Nephron progenitor cell (in vitro differentiated cells): ENCODE measurements around the gene SMYD1.
A peak's percentile ranks its signal among the peaks of the same experiment; 100 is the strongest.
"Not testable (repeated sequence)": the region's sequence is repeated elsewhere in the genome, so short reads cannot be mapped to it uniquely, and the experiment has no call there.

Source experiments
- DNase-seq: peaks from one replicate; pipeline ENCODE4 v3.0.0; 2021
- H3K27ac Mint-ChIP-seq: 2 replicates; pipeline ENCODE4 v1.8.0; 2021; ENCODE audit warnings: mild to moderate bottlenecking, moderate library complexity, mixed read lengths
- H3K27me3 Mint-ChIP-seq: 2 replicates; pipeline ENCODE4 v1.8.0; 2021; ENCODE audit warnings: mild to moderate bottlenecking, low read depth, mixed read lengths; ENCODE audit not compliant: poor library complexity
- H3K36me3 Mint-ChIP-seq: 2 replicates; pipeline ENCODE4 v1.8.0; 2021; ENCODE audit warnings: low read depth, mixed read lengths
- H3K4me1 Mint-ChIP-seq: 2 replicates; pipeline ENCODE4 v1.8.0; 2021; ENCODE audit warnings: mixed read lengths
- H3K4me3 Mint-ChIP-seq: 2 replicates; pipeline ENCODE4 v1.8.0; 2021; ENCODE audit warnings: mild to moderate bottlenecking, moderate library complexity, mixed read lengths
- H3K9me3 Mint-ChIP-seq: 2 replicates; pipeline ENCODE4 v1.8.0; 2021; ENCODE audit warnings: mild to moderate bottlenecking, moderate library complexity, mixed read lengths
- CTCF ChIP-seq: fragments of 200-600 bp; sonication (generic); IDR thresholded peaks from 2 replicates; pipeline ENCODE4 v1.5.0; 2021; ENCODE audit warnings: antibody characterized with exemption

The SMYD1 gene

GRCh38 chr2:88038263-88039105 lies 29.1 kb upstream of the SMYD1 start:
- H3K9me3 Mint-ChIP-seq, result no peaks in the 10 kb centered on the region
- peak overlapping the region; percentile 70 for H3K27ac Mint-ChIP-seq
- no peak for TF ChIP-seq CTCF
- H3K4me3 Mint-ChIP-seq, result no peak overlapping the region
- H3K36me3 Mint-ChIP-seq, result peaks cover 56% of the 10 kb centered on the region
- no peak for DNase-seq
- H3K27me3 Mint-ChIP-seq, result no peaks in the 10 kb centered on the region
- H3K4me1 Mint-ChIP-seq, result peaks cover 11% of the 10 kb centered on the region

- peaks cover 52% of the 10 kb centered on the region for H3K36me3 Mint-ChIP-seq
- no peaks in the 10 kb centered on the region for H3K9me3 Mint-ChIP-seq
- H3K27me3 Mint-ChIP-seq, result no peaks in the 10 kb centered on the region
- DNase-seq, result no peak
- H3K4me1 Mint-ChIP-seq, result peaks cover 11% of the 10 kb centered on the region
- H3K4me3 Mint-ChIP-seq, result no peak overlapping the region
- peak overlapping the region; percentile 55 for H3K27ac Mint-ChIP-seq
- TF ChIP-seq CTCF, result no peak
These were observed 25.1 kb upstream of the SMYD1 start for GRCh38 chr2:88042476-88042875.

- not testable (repeated sequence) for DNase-seq, H3K4me1 Mint-ChIP-seq, H3K27me3 Mint-ChIP-seq, H3K9me3 Mint-ChIP-seq, H3K27ac Mint-ChIP-seq, H3K4me3 Mint-ChIP-seq
- H3K36me3 Mint-ChIP-seq, result peaks cover 46% of the 10 kb centered on the region
These were observed 22.1 kb upstream of the SMYD1 start for GRCh38 chr2:88045561-88045960.

DNA sequence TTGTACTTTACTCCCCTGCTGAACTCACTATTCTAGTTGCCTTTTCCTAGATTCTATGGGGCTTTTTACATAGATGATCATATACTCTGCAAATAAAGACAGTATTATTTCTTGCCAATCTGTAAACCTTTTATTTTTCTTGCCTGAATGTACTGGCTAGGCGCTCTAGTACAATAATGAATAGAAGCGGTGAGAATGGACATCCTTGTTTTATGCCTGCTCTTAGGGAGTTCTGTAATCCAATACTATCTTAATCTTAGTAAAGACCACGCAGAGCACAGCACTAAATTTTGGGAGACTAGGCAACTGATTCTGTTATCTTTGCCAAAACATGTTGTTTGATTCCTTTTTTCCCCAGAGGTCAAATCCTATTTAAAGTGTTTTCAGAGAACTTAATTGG lies 19.1 kb upstream of the SMYD1 start:
- Mint-ChIP-seq H3K4me3 (no peak overlapping the region), H3K9me3 (no peaks in the 10 kb centered on the region), H3K36me3 (peaks cover 55% of the 10 kb centered on the region), H3K27ac (no peak overlapping the region), H3K27me3 (no peaks in the 10 kb centered on the region), H3K4me1 (peaks cover 8% of the 10 kb centered on the region)
- no peak for TF ChIP-seq CTCF
- no peak for DNase-seq

GRCh38 chr2:88049622-88050021 lies 18.0 kb upstream of the SMYD1 start:
- Mint-ChIP-seq H3K27ac (peak overlapping the region; percentile 39), H3K4me1 (peaks cover 19% of the 10 kb centered on the region), H3K9me3 (no peaks in the 10 kb centered on the region), H3K36me3 (peaks cover 53% of the 10 kb centered on the region), H3K4me3 (no peak overlapping the region), H3K27me3 (no peaks in the 10 kb centered on the region)
- DNase-seq, result no peak
- no peak for TF ChIP-seq CTCF

DNA sequence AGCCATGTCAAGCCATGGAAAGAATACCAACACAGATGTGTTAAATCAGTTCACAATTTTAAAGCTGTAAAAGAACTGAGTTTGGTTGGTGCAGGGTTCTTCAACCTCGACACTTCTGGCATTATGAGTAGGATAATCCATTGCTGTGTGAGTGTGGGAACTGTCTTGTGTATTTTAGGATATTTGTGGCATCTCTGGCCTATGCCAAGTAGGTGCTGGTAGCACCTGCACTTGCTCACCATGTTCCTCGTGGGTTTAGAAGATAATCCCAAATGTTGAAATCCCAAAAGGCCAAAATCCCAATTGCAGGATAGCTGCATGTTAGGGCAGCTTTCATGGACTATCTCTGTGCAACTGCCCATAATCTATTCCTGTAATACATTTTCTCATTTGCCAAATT lies 15.8 kb upstream of the SMYD1 start:
- Mint-ChIP-seq H3K4me3 (no peak overlapping the region), H3K36me3 (peaks cover 38% of the 10 kb centered on the region), H3K27ac (no peak overlapping the region), H3K4me1 (peaks cover 35% of the 10 kb centered on the region), H3K9me3 (no peaks in the 10 kb centered on the region), H3K27me3 (peaks cover 3% of the 10 kb centered on the region)
- TF ChIP-seq CTCF, result no peak
- no peak for DNase-seq
